ENCODE data around the gene ARID5B.

- TF ChIP-seq POLR2A (IDR thresholded peaks at IDR 0.05; ENCODE audit: low read depth, low read length) (no peak), POU2F2 (IDR thresholded peaks at IDR 0.05; ENCODE audit: low read depth, low read length) (no peak), PAX5 (IDR thresholded peaks at IDR 0.05; ENCODE audit: insufficient read depth, low read length, severe bottlenecking) (no peak), POLR2AphosphoS5 (IDR thresholded peaks at IDR 0.05; ENCODE audit: low read depth, low read length) (no peak), TAF1 (IDR thresholded peaks at IDR 0.05; ENCODE audit: low read depth, low read length) (no peak), SPI1 (IDR thresholded peaks at IDR 0.05; ENCODE audit: low read depth, low read length) (no peak)
Observed at GRCh38 chr10:62011558-62011957, 110.1 kb downstream of the ARID5B start.

All from GM12891 (cell line).